Measurements from ENCODE around the gene GEMIN2.

GEMIN2 gene

GRCh38 chr14:39114073-39114838 lies at the start of gene GEMIN2:
Gene GEMIN2, plus strand, starts transcription at chr14:39114323. Its CDS starts 16 bp downstream, at chr14:39114339.
- peak within 1 kb of the TSS; percentile 87 for H3K4me3 ChIP-seq (ENCODE audit: low read depth, low read length)
- peaks cover 16 to 17% of the 10 kb centered on the region in 2 experiments for H3K36me3 ChIP-seq (ENCODE audit: control insufficient read depth in 2 of 2, insufficient read depth in 1 of 2, low read length in 2 of 2)
- peak within 1 kb of the TSS; percentile 28 for H3K27ac ChIP-seq (ENCODE audit: extremely low read depth, low read depth, low read length)
- H3K9me3 ChIP-seq (ENCODE audit: control insufficient read depth, insufficient read depth, low read depth, low read length) = no peaks in the 10 kb centered on the region
- ChIA-PET POLR2A (interaction anchor here (0.7 to 3.2 kb wide), 8 partner anchors 9 to 318 kb away, joined by 3 to 76 read pairs (median 7); partner anchors contain the start of genes FBXO33, SEC23A and TRAPPC6B), CTCF (interaction anchor here (0.7 to 1.1 kb wide), 2 partner anchors 16 to 22 kb away, joined by 5 read pairs; no protein-coding TSS in a partner anchor)
- H3K4me1 ChIP-seq (ENCODE audit: control insufficient read depth, insufficient read depth, low read length) = no peaks in the 10 kb centered on the region
- TF ChIP-seq ZNF488 (tag by site-specific recombination; IDR thresholded peaks at IDR 0.05) = no peak
- TF ChIP-seq ZNF350 (tag by site-specific recombination; IDR thresholded peaks at IDR 0.05) = no peak
- TF ChIP-seq MYNN (tag by site-specific recombination; IDR thresholded peaks at IDR 0.05; ENCODE audit: borderline replicate concordance) = no peak
- TF ChIP-seq PRDM1 (tag by site-specific recombination; IDR thresholded peaks at IDR 0.05) = no peak
- TF ChIP-seq ZNF48 (tag by site-specific recombination; IDR thresholded peaks at IDR 0.05) = no peak
- TF ChIP-seq ZNF596 (tag by site-specific recombination; IDR thresholded peaks at IDR 0.05) = no peak
- TF ChIP-seq SCRT2 (tag by site-specific recombination; IDR thresholded peaks at IDR 0.05) = no peak
- no peak for TF ChIP-seq ZNF23 (tag by site-specific recombination; IDR thresholded peaks at IDR 0.05; ENCODE audit: borderline replicate concordance)
- no peak for TF ChIP-seq ZNF391 (tag by site-specific recombination; IDR thresholded peaks at IDR 0.05; ENCODE audit: borderline replicate concordance, low read depth)
- no peak for TF ChIP-seq ZFP37 (tag by site-specific recombination; IDR thresholded peaks at IDR 0.05)
- no peak for TF ChIP-seq ZNF664 (tag by site-specific recombination; IDR thresholded peaks at IDR 0.05)
- TF ChIP-seq ZSCAN16 (tag by site-specific recombination; IDR thresholded peaks at IDR 0.05) = no peak
- no peak for TF ChIP-seq ZNF155 (tag by site-specific recombination; IDR thresholded peaks at IDR 0.05)
- TF ChIP-seq ZNF280C (tag by site-specific recombination; IDR thresholded peaks at IDR 0.05) = no peak
- no peak for TF ChIP-seq INSM2 (tag by site-specific recombination; IDR thresholded peaks at IDR 0.05)
- no peak for TF ChIP-seq ZNF692 (tag by site-specific recombination; IDR thresholded peaks at IDR 0.05)
- TF ChIP-seq ZNF513 (tag by site-specific recombination; IDR thresholded peaks at IDR 0.05) = no peak
- TF ChIP-seq ZFP3 (tag by site-specific recombination; IDR thresholded peaks at IDR 0.05; ENCODE audit: low read depth) = no peak
- no peak for TF ChIP-seq ZNF791 (tag by site-specific recombination; IDR thresholded peaks at IDR 0.05)
- no peak for TF ChIP-seq RBAK (tag by site-specific recombination; IDR thresholded peaks at IDR 0.05)
- TF ChIP-seq BCL6B (tag by site-specific recombination; IDR thresholded peaks at IDR 0.05) = no peak
- TF ChIP-seq IKZF3 (tag by site-specific recombination; IDR thresholded peaks at IDR 0.05) = no peak
- TF ChIP-seq ZSCAN30 (tag by site-specific recombination; IDR thresholded peaks at IDR 0.05) = no peak
- peak; percentile 94 for TF ChIP-seq ZNF335 (tag by site-specific recombination; conservative IDR thresholded peaks at IDR 0.05)
- no peak for TF ChIP-seq ZBTB44 (tag by site-specific recombination; IDR thresholded peaks at IDR 0.05)
- no peak for TF ChIP-seq ZBTB1 (tag by site-specific recombination; IDR thresholded peaks at IDR 0.05)
- no peak for TF ChIP-seq ZNF785 (tag by site-specific recombination; IDR thresholded peaks at IDR 0.05)

Measured in HEK293 (cell line).